NK-92 (cell line): Measurements from ENCODE around the gene RHEB.

Source experiments
- DNase-seq: peaks from one replicate; lab custom pipeline; 2025; ENCODE audit not compliant: unreplicated experiment; lab: John Stamatoyannopoulos, UW

RHEB gene

GRCh38 chr7:151504715-151505326, 14.9 kb downstream of the RHEB start:
- no peak for DNase-seq

GRCh38 chr7:151503902-151504714, 15.6 kb downstream of the RHEB start:
- DNase-seq, result no peak

DNA sequence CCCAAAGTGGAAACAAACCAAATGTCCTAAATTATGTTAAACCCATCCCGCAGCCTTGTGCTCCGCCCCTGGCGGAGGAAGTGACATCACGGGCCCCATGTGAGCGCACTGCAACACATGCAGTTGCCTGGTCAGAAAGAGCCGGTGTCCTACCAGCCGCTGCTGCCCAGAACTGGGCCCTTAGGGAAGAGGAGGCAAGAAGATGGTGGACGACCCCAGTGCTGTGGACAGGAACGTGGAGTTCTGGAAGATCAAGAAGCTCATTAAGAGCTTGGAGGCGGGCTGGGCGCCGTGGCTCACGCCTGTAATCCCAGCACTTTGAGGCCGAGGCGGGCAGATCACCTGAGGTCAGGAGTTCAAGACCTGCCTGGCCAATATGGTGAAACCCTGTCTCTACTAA, 18.0 kb downstream of the RHEB start:
- no peak for DNase-seq

DNA sequence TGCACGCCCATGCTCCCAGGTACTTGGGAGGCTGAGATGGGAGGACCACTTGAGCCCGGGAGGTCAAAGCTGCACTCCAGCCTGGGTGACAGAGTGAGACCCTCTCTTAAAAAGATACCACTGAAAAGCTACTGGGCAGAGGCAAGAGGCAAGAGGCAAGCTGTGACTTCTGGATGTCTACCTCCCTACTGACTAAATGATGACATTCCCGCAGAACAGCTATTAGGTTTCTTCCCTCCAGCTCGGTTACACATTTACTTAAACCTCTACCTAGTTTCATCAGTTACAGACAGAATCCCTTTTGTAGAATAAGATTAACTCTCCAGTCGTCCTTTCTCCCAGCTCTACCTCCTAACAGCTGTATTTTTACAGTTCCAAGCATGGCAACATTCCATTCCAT, 21.2 kb downstream of the RHEB start:
- no peak for DNase-seq

GRCh38 chr7:151497306-151497871, 22.3 kb downstream of the RHEB start:
- DNase-seq, result no peak

DNA sequence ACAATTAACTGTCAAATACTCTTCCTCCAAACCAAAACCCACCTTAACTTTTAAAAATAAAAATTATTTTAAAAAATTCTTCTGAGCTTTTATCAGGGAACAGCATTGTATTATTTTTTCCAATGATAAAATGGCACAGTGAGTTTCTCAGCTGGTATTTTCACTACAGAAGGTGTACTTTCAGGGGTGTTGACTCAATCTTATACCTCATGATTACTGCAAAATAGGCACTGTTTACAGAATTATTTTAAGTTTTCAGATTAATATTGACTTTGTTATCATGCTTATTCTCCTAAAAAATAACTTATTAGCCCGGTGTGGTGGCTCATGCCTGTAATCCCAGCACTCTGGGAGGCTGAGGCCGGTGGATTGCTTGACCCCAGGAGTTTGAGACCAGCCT, 24.3 kb downstream of the RHEB start:
- no peak for DNase-seq

DNA sequence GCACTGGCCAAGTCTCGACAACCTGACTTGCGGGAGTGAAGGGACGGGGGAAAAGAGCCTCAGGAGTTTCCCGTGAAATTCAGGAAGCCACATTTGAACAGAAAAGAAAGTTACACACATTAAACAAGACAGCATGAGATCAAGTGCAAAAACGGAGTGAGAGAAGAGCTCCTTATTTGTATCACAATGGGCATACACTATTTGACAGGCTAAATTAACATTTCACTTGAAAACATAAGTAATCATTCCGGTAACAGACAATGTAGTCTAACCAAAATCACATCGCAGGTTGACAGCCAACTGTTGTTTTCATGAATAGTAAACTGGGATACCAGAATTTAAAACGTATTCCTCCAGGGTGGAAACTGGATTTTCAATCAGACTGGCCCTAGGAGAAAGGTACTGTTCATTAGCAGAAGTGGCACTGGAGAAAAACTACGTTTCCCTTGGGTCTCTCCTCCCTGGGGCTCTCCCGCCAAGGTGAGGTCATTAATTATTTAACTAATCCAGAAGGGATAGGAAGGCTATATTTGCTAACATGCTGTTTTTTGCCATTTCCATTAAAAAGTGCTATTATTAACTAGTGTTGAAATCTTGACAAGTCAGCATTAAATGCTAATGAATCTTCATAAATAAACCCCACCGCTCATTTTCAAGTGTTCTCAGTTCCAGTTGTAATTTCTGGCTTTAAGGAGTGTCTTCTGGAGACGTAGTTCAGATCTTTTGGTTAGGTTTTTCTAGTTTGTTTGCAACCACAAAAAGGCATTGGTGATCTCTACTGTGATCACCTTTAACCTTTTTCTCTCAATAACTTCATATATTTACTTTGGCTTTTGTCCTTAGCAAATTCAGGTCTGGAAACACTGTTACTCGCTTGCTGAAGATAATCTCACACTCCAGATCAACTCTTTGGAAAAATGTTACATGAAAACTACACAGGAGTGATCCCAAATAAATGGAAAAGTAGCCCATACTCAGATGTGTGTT, 25.1 kb downstream of the RHEB start:
- DNase-seq, result no peak

DNA sequence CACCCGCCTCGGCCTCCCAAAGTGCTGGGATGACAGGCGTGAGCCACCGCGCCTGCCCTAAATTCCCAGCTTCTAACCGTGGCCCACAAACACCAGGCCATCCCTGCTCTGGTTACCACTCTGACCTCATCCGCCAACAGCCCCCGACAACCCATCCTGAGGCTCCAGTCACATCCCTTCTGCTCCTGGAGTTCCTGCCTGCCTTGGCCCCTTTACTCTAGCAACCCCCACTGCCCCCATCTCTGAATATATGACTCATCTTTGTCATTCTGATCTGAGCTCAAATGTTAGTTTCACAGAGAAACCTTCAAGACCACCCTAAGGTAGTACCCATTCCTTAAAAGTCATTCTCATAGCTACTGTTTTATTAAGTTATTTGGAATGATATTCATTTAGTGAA, 26.6 kb downstream of the RHEB start:
- no peak for DNase-seq

DNA sequence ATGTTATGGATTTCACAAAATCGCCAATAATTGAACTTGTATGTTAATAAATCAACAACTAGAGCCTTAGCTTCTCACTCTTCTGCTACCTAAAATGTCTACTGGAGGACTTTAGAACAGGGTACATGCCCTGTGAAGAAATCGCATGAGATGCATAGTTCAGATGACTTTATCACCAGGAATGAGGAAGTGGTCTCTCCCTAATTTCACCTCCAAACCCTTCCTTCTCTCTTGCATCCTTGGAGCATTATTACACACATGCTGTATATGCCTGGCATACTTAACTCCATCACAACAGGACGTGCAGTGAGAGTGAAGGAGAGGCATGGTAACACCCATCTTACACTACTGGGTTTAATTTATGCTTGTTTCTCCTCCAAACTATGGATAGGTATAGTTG, 27.8 kb downstream of the RHEB start:
- DNase-seq, result no peak

GRCh38 chr7:151490456-151491105, 29.1 kb downstream of the RHEB start:
- no peak for DNase-seq

DNA sequence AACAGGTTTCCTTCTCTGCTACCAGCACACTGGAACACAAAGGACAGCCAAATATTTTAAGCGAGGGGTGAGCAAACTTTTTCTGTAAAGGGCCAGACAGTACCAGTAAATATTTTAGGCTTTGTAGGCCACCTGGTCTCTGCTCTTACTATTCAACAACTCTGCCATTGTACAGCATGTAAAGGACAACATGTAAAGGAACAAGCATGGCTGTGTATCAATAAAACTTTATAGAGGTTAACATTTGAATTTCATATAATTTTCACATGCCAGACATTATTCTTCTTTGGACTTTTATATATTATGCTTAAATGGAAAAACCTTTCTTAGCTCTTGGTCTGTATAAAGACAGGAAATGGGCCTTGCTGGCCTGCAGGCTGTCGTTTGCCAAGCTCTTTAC, 30.2 kb downstream of the RHEB start:
- DNase-seq, result no peak

GRCh38 chr7:151488096-151488495, 31.6 kb downstream of the RHEB start:
- DNase-seq, result no peak

DNA sequence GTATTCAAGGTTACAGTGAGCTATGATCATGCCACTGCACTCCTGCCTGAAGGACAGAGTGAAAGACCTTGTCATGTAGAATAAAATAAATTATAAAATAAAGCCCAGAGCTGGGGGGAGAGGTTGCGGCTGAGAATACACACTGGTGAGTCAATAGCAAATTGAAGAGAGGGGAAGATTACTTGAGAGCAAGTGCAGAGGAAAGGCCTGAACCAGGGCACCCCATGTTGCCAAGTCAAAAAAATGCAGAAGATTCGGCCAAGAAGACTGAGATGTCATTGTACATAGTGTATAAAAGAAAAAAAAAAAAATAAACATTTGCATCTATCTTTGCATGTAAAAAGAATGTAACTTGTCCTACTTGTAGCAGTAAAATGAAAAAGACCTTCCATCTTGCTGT, 32.5 kb downstream of the RHEB start:
- no peak for DNase-seq

DNA sequence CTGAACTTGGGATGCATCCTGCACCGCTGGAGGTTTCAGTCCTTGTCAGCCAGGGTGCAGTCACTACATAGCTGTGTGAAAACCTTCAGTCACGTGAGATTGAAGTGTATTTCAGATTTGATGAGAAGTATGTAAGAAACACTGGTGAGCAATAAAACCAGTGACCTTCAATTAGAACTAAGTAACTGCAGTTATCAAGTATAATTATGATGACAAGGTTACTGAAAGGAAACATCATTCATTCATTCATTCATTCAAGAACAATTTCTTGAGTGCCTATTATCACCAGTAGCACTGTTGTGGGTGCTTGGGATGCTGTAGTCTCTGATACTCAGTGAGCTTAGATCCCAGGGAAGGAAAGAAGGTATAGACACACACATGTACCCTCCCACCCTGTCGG, 33.6 kb downstream of the RHEB start:
- no peak for DNase-seq

DNA sequence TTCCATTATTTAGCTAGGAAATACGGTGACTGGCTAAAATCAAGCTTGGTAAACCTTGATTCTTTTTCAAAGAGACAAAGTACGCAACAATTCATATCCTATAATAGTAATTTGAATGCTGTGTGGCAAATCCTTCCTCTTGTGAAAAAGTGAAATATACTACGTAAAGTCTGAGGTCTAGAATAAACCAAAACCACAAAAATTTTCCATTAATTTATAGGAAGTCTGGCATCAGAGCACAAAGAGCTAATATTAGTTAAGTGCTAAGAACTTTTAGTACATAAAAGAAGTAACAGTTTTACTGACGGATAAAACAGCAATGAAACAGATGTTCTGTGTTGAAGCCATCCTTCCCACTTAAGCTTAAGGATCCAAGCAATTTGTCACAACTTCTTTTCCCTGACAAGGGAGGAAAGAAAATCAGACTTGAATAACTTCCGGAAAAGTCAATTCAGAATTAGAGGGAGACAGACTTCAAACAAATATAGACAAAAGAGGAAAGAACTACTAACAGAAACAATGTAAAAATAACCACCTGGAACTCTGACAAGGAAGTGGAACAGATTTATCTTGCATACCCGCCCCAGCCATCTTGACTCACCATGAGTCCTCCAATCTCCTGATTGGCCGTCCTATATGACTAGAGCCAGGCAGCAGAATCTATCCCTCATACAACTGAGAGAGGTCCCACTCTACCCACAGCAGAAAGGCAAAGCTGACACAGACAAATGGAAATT, 34.6 kb downstream of the RHEB start:
- DNase-seq, result no peak

- no peak for DNase-seq
These were observed 36.0 kb downstream of the RHEB start for GRCh38 chr7:151483711-151483983.

DNA sequence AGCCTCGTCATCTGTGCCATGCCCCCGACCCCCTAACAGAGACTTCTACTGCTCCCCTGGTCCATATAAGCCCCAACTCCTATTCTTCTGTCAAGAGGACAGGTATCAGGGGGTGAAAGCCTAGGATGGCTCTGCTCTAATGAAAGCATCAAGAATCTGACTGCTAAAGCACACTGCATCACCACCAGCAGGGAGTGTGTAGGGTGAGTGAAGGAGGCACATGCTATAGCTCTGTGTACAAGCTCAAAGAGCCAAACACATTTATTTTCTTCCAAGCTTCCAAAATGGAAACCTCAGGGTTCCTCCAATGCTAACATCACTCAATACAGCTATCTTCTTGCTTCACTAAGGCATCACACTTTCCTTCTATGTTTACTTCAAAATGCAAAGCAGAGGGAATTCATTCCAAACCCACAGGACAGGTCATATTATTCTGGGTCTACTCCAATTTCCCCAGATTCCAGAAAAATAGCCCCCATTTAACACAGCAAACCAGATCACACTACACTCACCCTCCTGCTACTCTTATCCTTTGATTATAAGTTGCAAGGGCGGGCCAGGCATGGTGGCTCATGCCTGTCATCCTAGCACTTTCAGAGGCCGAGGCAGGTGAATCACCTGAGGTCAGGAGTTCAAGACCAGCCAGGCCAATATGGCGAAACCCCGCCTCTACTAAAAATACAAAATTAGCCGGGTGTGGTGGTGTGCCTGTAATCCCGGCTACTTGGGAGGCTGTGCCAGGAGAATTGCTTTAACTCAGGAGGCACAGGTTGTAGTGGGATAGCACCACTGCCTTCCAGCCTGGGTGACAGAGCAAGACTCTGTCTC, 36.6 kb downstream of the RHEB start:
- no peak for DNase-seq

- no peak for DNase-seq
These were observed 37.8 kb downstream of the RHEB start for GRCh38 chr7:151481650-151482505.

DNA sequence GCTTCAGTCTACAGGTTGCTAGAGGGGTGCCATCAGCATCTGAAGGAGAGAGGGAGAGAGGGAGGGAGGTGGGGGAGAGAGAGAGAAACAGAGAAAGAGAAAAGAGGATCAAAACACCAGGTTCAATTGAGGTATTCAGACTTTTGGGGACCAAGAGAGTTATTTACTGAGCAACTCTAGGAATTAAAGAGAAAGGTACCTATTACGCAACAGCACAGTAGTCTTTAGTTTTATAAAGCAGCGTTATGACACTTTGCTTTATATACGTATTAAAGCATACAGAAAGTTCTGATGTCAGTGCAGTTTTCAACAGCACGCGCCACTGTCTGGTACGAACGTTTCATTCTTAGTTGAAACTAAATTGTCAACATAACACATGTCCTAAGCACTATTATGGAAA, 41.8 kb downstream of the RHEB start:
- DNase-seq, result no peak
